GM19397 (cell line): Measurements from ENCODE around the gene IMMP2L.
"Not testable (repeated sequence)": the region's sequence is repeated elsewhere in the genome, so short reads cannot be mapped to it uniquely, and the experiment has no call there.

Source experiments
- ATAC-seq: cut with Tn5 transposase; IDR thresholded peaks from one replicate; pipeline ENCODE4 v1.9.1; 2021; ENCODE audit warnings: mild to moderate bottlenecking, moderate library complexity; ENCODE audit not compliant: unreplicated experiment

The IMMP2L gene

GRCh38 chr7:111088328-111088727 lies 474.0 kb downstream of the IMMP2L start:
- ATAC-seq: no peak

- ATAC-seq: no peak
These were observed 475.8 kb downstream of the IMMP2L start for GRCh38 chr7:111086532-111086931.

GRCh38 chr7:111085356-111085755 lies 476.9 kb downstream of the IMMP2L start:
- no peak for ATAC-seq

GRCh38 chr7:111083413-111083812 lies 478.9 kb downstream of the IMMP2L start:
- ATAC-seq: peak; percentile 99

- no peak for ATAC-seq
These were observed 479.9 kb downstream of the IMMP2L start for GRCh38 chr7:111082351-111082750.

GRCh38 chr7:111081546-111082267 lies 480.6 kb downstream of the IMMP2L start:
- ATAC-seq: no peak

- ATAC-seq: no peak
These were observed 481.7 kb downstream of the IMMP2L start for GRCh38 chr7:111080495-111081105.

- no peak for ATAC-seq
These were observed 485.3 kb downstream of the IMMP2L start for GRCh38 chr7:111077001-111077400.

- no peak for ATAC-seq
These were observed 486.1 kb downstream of the IMMP2L start for GRCh38 chr7:111076205-111076604.

- no peak for ATAC-seq
These were observed 486.8 kb downstream of the IMMP2L start for GRCh38 chr7:111075498-111075897.

- ATAC-seq: no peak
These were observed 487.5 kb downstream of the IMMP2L start for GRCh38 chr7:111074748-111075146.

- ATAC-seq: no peak
These were observed 488.1 kb downstream of the IMMP2L start for GRCh38 chr7:111074071-111074747.

GRCh38 chr7:111072658-111073057 lies 489.6 kb downstream of the IMMP2L start:
- not testable (repeated sequence) for ATAC-seq

GRCh38 chr7:111071556-111071955 lies 490.7 kb downstream of the IMMP2L start:
- no peak for ATAC-seq

- ATAC-seq: no peak
These were observed 493.7 kb downstream of the IMMP2L start for GRCh38 chr7:111068618-111069017.

- no peak for ATAC-seq
These were observed 494.6 kb downstream of the IMMP2L start for GRCh38 chr7:111067682-111068081.

GRCh38 chr7:111067251-111067650 lies 495.0 kb downstream of the IMMP2L start:
- no peak for ATAC-seq

GRCh38 chr7:111063166-111063565 lies 499.1 kb downstream of the IMMP2L start:
- ATAC-seq: no peak

- ATAC-seq: no peak
These were observed 502.5 kb downstream of the IMMP2L start for GRCh38 chr7:111059833-111060232.

GRCh38 chr7:111057066-111057465 lies 505.2 kb downstream of the IMMP2L start:
- ATAC-seq: no peak

- no peak for ATAC-seq
These were observed 505.9 kb downstream of the IMMP2L start for GRCh38 chr7:111056371-111056770.

GRCh38 chr7:111053035-111053434 lies 509.3 kb downstream of the IMMP2L start:
- no peak for ATAC-seq
